KOPT-K1 (cell line): ENCODE data around the gene LCN12.

Source experiments
- H3K27ac ChIP-seq: fragments of 200-600 bp; sonication (generic); 2 replicates; pipeline ENCODE4 v1.5.1; 2016; ENCODE audit warnings: antibody characterized with exemption, mild to moderate bottlenecking, low read depth, low read length; ENCODE audit not compliant: poor library complexity, severe bottlenecking
- H3K36me3 ChIP-seq: fragments of 200-600 bp; sonication (generic); 2 replicates; pipeline ENCODE4 v1.5.1; 2017; ENCODE audit warnings: antibody characterized with exemption, mild to moderate bottlenecking, low read length, moderate library complexity; ENCODE audit not compliant: insufficient read depth
- H3K9me3 ChIP-seq: fragments of 200-600 bp; sonication (generic); 2 replicates; pipeline ENCODE4 v1.5.1; 2017; ENCODE audit warnings: antibody characterized with exemption, low read length, mild to moderate bottlenecking; ENCODE audit not compliant: insufficient read depth, poor library complexity, severe bottlenecking

The LCN12 gene

DNA sequence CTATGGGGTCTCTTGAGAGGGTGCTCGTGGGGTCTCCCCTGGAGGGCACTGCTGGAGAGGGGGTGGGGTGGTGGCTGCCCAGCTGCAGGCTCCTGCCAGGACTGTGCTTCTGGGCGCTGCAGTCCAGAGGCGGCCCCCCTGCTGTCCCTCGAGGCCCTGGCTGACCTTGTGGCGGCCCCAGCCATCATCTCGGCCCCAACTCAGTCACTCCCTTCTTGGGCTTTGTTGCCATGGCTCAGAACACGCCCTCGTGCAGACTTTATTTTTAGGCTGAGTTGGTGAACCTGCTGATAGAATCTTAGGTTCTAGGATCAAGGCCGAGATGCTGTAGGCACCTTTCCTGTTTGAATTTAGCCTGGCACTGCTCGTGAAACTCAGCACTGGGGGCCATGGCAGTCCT lies 30.4 kb upstream of the LCN12 start:
- Histone ChIP-seq H3K9me3 (no peaks in the 10 kb centered on the region), H3K27ac (no peak overlapping the region), H3K36me3 (peaks cover 81% of the 10 kb centered on the region)

GRCh38 chr9:136922540-136922939 lies 29.5 kb upstream of the LCN12 start:
- H3K36me3 ChIP-seq: peaks cover 81% of the 10 kb centered on the region
- H3K27ac ChIP-seq: no peak overlapping the region
- no peaks in the 10 kb centered on the region for H3K9me3 ChIP-seq

- H3K36me3 ChIP-seq: peaks cover 91% of the 10 kb centered on the region
- H3K27ac ChIP-seq: no peak overlapping the region
- H3K9me3 ChIP-seq: no peaks in the 10 kb centered on the region
Observed at GRCh38 chr9:136923881-136924280, 28.2 kb upstream of the LCN12 start.

GRCh38 chr9:136925414-136926153 lies 26.5 kb upstream of the LCN12 start:
- Histone ChIP-seq H3K36me3 (peaks cover 92% of the 10 kb centered on the region), H3K27ac (no peak overlapping the region), H3K9me3 (no peaks in the 10 kb centered on the region)

DNA sequence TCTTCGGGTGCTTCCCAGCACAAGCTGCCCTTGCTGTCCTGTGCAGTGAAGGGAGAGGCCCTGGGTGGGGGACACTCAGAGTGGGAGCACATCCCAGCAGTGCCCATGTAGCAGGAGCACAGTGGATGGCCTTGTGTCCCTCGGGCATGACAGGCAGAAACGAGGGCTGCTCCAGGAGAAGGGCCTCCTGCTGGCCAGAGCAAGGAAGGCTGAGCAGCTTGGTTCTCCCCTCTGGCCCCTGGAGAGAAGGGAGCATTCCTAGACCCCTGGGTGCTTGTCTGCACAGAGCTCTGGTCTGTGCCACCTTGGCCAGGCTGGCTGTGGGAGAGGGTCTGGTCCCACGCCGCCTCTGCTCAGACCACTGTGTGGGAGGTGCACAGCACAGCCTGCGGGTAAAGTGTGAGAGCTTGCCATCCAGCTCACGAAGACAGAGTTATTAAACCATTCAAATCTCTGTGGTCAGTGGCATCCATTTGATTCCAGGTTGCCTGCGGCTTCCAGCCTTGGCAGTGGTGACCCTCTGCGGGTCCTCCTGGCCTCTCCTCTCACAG lies 25.8 kb upstream of the LCN12 start:
- no peak overlapping the region for H3K27ac ChIP-seq
- H3K36me3 ChIP-seq: peaks cover 86% of the 10 kb centered on the region
- H3K9me3 ChIP-seq: no peaks in the 10 kb centered on the region

- Histone ChIP-seq H3K36me3 (peaks cover 81% of the 10 kb centered on the region), H3K9me3 (no peaks in the 10 kb centered on the region), H3K27ac (no peak overlapping the region)
Observed at GRCh38 chr9:136926749-136927148, 25.3 kb upstream of the LCN12 start.

DNA sequence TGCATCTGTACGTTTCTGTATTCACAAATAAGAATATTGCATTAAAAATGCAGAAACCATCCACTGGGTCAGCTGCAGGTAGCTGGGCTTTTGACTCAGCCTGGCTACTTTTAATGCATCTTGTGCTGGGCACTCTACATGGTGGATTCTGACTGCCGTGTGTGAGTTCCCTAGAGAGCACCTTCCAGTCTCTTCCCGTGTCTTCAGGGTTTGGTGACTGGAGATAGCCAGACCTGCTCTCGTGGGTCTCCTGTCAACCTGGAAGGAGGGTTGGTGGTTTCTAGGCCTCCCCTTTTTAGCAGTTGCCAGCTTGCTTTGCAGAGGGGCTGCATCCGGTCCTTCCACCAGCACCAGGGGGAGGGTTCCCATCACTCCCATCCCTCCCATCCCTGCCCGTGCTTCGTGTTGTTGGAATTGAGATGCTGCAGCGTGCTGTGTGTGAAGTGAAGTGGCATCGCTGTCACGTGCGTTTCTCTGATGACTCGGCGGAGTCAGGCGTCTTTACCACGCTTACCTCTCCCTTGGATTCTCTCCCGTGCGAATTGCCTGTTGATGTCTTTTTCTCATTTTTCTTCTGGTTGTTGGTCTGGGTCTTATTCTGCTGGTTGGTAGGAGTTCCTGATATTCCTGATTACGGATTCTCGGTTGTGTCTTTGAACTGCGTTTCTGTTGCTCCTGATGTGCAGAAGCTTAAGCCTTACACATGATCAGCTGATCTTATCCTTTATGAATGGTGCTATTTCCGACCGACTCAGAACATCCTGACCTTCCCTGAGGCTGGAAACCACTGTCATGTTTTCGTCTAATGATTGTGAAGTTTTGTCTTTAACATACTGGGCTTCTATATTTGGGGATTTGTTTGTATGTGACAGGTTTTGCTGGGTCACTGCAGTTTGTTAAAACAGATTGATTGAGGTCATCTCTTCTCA lies 24.5 kb upstream of the LCN12 start:
- Histone ChIP-seq H3K27ac (no peak overlapping the region), H3K9me3 (no peaks in the 10 kb centered on the region), H3K36me3 (peaks cover 74% of the 10 kb centered on the region)

- no peaks in the 10 kb centered on the region for H3K9me3 ChIP-seq
- H3K36me3 ChIP-seq: peaks cover 74% of the 10 kb centered on the region
- H3K27ac ChIP-seq: no peak overlapping the region
Observed at GRCh38 chr9:136928591-136928990, 23.5 kb upstream of the LCN12 start.

DNA sequence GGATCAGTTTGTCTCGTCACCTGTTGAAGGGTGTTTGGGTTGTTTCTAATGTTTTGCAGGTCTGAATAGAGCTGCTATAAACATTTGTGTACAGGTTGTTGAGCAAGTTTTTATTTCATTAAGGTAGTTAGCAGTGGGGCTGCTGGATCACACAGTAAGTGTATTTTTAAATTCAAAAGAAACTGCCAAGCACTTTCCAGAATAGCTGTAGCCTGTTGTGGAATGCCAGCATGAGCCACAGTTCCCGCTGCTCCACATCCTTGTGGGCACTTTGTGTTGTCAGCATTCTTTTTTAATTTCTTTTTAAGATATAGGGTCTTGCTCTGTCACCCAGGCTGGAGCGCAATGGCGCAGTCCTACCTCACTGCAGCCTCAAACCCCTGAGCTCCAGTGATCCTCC lies 22.1 kb upstream of the LCN12 start:
- Histone ChIP-seq H3K9me3 (no peaks in the 10 kb centered on the region), H3K27ac (no peak overlapping the region), H3K36me3 (peaks cover 73% of the 10 kb centered on the region)

DNA sequence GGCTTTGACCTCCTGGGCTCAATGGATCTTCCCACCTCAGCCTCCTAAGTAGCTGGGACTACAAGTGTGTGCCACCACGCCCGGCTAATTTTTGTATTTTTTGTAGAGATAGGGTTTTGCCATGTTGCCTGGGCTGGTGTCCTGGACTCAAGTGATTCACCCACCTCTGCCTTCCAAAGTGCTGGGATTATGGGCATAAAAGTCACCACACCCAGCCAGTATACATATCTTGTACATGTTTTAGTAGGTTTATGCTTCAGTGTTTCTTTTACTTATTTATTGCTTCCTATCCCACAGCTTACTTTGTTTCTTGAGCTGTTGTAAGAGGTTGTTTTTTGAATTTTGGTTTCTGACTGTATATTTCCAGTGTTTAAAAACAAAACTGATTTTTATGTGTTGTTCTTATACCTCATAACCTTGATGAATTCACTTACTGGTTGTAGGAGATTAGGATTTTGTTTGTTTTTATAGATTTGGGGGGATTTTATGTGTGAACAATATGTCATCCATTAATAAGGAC lies 20.4 kb upstream of the LCN12 start:
- Histone ChIP-seq H3K36me3 (peaks cover 60% of the 10 kb centered on the region), H3K27ac (no peak overlapping the region), H3K9me3 (no peaks in the 10 kb centered on the region)

DNA sequence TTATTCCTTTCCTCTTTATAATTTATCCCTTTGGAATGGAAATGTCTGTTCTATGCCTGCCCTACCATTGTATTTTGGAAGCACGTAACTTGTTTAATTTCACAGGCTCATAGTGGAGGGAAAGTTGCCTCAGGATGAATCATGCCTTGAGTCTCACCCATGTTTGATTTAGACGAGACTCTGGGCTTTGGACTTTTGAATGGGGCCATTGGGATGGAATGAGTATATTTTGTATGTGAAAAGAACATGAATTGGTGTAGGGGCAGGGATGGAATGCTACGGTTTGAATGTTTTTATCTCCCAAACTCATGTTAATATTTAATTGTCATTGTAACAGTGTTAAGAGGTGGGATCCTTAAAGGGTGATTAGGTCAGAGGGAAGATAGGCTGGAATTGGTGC lies 17.8 kb upstream of the LCN12 start:
- Histone ChIP-seq H3K36me3 (peaks cover 50% of the 10 kb centered on the region; the same call in 1 of the 2 replicates), H3K27ac (no peak overlapping the region)

GRCh38 chr9:136935651-136936050 lies 16.4 kb upstream of the LCN12 start:
- H3K9me3 ChIP-seq: no peaks in the 10 kb centered on the region
- H3K27ac ChIP-seq: no peak overlapping the region
- H3K36me3 ChIP-seq: peaks cover 53% of the 10 kb centered on the region; the same call in 1 of the 2 replicates

More for the DNA sequence above, 17.8 kb upstream of the LCN12 start:
- no peaks in the 10 kb centered on the region for H3K9me3 ChIP-seq

- peaks cover 63% of the 10 kb centered on the region; the same call in 1 of the 2 replicates for H3K36me3 ChIP-seq
- no peak overlapping the region for H3K27ac ChIP-seq
- no peaks in the 10 kb centered on the region for H3K9me3 ChIP-seq
Observed at GRCh38 chr9:136936645-136937170, 15.4 kb upstream of the LCN12 start.

DNA sequence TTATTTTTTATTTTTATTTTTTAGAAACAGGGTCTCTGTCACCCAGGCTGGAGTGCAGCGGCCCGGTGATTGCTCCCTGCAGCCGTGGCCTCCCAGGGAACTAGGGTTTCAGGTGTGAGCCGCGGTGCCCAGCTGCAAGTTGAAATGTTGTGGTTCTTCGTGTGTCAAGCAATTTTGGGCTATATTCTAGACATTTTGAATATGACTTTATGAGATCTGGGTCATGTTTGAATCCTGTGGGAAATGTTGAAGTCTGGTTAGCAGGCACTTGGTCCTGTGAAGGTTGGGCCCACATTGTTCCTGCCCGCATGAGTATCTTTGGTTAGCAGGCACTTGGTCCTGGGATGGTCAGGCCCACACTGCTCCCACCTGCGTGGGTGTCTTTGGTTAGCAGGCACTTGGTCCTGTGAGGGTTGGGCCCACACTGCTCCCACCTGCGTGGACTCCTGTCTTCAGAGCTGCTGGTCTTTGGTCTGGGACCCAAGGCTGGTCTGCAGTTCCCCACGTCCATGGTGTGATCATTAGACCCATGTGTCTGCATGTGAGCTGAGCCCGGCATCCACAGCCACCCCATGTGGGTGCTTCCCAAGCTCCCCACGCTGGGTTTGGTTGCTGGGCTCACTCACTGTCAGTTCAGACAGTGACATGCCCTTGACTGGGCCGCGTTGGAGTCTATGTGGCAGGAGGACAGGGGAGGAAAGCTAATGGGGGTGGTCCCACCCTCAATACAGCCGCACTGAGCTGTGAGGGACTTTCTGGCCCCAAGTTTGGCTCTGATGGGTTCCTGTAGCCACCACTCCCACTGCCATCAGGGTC lies 14.7 kb upstream of the LCN12 start:
- Histone ChIP-seq H3K9me3 (no peaks in the 10 kb centered on the region), H3K27ac (no peak overlapping the region)

More for the DNA sequence above, 14.7 kb upstream of the LCN12 start:
- H3K36me3 ChIP-seq: peaks cover 70% of the 10 kb centered on the region; the same call in 1 of the 2 replicates
